HG02840 (cell line): ENCODE data around the gene CLDN2.
"Not testable (repeated sequence)": the region's sequence is repeated elsewhere in the genome, so short reads cannot be mapped to it uniquely, and the experiment has no call there.

ENCODE experiments used
- ATAC-seq: cut with Tn5 transposase; IDR thresholded peaks from one replicate; pipeline ENCODE4 v1.9.1; 2021; ENCODE audit warnings: mild to moderate bottlenecking, moderate library complexity, moderate number of reproducible peaks; ENCODE audit not compliant: unreplicated experiment, low FRiP score

The CLDN2 gene, protein sequence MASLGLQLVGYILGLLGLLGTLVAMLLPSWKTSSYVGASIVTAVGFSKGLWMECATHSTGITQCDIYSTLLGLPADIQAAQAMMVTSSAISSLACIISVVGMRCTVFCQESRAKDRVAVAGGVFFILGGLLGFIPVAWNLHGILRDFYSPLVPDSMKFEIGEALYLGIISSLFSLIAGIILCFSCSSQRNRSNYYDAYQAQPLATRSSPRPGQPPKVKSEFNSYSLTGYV

DNA sequence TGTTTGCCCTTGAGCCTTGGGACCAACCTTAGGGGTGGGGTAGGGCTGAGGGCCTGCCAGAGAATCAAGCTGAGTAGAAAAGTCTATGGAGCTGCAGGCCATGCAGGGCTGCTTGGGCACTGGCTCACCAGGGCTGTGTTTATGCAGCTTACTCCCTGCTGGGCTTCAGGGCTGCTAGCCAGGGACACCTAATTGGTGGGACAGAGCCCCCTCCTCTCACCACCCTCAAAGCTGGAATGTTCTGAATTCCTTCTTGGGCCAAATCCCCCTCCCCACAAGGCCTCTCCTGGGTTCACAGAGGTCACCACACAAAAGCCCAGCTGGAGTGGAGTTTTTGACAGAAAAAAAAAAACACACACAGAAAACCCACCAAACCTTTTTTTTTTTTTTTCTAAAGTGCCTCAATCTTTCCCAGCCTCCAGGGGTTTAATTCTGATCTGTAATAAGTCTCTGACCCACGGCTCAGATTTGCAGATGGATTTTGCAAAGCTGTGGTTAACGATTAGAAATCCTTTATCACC is at the start of gene CLDN2:
Gene CLDN2, plus strand, starts transcription at position 471 of the 521 bp plus-strand sequence. CDS start 7,827 bp downstream, outside the sequence.
- ATAC-seq, result no peak

DNA sequence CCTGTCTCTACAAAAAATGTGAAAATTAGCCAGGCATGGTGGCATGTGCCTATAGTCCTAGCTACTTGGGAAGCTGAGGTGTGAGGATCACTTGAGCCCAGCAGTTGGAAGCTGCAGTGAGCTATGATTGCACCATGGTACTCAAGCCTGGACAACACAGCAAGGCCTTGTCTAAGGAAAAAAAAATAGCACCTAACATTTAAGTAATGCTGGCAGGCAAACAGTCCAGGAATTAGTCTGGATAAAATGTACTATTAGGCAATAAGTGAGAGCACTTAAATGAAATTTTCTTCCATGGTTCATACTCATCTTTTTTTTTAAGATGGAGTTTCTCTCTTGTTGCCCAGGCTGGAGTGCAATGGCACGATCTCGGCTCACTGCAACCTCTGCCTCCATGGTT is 47.4 kb upstream of the CLDN2 start:
- ATAC-seq, result not testable (repeated sequence)

DNA sequence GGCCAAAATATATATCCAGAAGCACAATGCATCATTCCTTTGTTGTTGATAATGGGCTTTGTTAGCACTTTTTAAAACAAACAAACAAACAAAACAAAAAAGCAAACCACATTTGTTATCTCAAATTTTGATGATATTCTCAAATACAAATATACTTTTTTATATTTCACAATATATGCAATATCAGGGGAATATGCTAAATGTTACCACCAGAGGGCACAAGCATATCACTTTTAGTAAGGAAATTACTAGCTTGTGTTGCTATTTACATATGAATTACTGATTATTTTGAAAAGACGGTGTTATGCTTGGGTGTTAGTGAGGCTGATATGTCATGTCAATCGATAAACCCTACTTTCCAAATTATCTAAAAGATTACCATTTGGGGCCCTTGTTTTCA is 46.1 kb upstream of the CLDN2 start:
- ATAC-seq, result no peak

DNA sequence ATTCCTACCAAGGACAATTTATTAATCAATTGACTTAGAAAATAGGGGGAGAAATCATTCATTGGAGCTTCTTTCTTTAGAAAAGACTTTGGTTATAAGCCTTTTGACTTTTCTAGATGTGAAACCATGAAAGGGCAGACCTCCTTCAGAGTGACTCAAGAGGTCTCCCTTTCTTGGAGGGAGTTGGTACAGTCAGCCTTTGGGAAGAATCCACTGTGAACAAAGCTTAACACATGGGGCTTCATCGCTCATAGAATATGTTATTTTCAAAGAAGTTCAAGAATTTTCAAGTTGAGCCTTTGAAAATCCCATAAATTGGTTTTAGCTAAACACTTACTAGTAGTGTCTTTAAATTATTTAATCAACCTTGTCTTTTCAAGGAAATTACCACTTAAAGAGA is 45.1 kb upstream of the CLDN2 start:
- ATAC-seq, result no peak

DNA sequence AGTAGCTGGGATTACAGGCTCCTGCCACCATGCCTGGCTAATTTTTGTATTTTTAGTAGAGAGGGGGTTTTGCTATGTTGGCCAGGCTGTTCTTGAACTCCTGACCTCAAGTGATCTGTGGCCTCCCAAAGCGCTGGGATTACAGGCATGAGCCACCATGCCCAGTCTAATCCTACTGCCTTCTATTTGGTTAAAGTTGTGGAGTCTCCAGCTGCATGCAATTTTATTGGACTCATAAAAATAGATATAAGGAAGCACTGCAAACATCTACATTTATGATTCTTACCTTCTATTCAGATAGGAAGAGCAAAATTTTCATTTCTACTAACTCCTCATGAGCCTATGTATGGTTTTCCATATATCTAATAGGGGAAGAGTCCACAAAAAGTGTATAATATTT is 30.7 kb upstream of the CLDN2 start:
- no peak for ATAC-seq

DNA sequence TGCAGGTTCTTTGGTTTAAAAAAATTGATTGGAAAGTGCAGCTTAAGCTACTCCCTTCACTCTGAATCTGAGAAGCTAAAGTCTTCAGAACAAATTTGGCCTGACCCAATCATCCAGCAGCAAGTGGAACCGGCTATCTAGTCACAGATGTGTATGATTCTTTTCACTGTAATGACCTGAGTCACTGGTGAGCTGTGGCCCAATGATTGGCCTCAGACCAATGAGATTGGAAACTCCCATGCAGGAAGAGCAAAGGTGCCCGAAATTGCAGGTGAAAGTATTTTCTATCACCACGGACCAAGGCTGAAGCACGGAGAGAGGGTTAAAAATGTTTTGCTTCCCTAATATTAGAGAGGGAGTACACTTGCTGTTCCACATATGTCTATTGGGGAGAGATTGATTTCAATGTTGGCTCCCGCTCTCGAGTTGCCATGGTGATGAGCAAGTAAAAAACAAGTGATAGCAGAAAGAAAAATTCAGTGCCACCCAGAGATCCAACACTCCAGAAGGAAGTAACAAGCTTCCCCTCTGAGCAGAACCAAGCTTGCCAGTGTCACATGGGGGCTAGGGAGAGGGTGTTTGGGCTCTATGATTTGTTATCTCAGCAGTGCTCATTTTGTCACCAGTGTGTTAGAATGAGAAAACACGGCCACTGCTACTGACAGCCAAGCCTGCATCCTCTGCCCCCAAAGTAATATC is 28.3 kb upstream of the CLDN2 start:
- ATAC-seq, result no peak

DNA sequence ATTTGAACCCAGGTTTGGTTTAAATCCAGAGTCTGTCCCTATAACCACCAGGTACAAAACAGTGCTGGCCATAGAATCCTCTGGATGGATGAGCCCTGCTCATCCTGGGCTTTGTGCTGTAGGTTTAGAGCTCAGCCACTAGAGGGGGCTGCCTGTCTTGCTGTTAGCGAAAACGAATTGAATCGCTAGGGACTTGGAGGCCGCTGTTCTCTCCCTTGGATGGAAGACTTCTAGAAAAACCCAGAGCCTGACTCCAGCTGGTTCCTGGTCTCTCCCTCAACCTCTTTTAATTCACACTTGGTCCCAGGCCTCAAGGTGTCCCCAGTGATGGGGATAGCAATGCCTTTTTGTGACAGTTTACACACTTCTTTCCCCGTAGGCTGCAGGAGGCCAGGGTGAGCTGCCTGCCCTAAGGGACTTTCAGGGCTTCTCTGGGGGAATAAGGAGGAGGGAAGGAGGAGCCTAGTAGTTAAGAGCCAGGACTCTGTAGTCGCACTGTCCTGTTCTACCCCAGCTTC is 25.8 kb upstream of the CLDN2 start:
- no peak for ATAC-seq

DNA sequence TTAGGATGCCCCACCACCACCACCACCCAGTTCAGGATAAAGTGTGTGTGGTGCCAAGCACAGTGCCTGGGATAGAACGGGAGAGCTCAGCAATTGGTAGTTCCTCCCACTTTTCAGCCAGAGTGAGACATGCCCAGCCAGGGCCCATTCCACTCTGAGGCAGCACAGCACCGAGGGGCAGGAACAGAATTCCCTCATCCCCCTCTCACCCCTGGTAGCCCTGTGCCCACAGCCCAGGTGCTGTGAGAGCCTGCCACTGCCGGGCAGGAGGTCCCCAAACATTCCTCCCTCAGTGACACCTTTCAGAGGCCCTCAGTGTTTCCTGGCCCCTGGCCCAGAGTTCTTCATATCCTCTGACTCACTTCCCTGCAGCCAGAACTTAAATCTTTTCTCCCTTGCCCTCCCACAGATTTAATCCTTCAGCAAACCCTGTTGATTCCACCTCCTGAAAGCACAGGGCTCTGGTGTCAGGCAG is 25.2 kb upstream of the CLDN2 start:
- no peak for ATAC-seq

DNA sequence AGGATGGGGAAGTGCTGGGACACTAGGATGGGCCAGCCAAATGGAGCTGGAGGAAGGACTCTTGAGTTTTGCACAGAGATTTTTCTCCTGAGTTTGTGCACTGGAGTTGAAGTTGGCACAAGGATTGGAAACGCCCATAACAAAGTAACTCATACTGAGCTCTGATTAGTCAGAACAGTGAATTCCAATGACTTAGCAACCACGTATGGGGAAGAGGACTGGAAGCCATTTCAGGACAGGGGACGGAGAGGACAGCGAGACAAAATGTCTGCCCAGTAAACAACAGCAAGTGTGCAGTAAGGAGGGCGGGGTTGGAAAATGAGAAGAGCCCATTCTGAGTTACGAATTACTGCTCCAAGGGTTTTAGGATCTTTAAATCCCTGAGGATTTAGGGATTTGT is 22.9 kb upstream of the CLDN2 start:
- ATAC-seq, result no peak

DNA sequence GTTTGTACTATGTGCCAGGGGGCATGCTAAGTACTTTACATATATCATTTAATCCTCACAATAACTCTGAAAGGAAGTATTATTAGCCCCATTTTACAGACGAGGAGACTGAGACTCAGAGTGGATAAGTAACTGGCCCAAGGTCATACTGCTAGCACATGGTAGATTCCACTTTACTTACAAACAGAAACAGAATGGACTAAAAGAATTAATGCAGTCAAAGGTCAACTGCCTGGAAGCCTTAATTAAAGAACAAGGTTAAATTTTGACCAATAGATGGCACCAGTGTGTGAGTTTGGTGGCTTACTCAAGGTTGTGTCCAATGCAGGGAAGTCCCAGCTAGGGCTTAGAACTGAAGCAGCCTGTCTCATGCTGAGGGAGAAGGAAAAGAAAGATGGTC is 21.7 kb upstream of the CLDN2 start:
- ATAC-seq, result no peak

DNA sequence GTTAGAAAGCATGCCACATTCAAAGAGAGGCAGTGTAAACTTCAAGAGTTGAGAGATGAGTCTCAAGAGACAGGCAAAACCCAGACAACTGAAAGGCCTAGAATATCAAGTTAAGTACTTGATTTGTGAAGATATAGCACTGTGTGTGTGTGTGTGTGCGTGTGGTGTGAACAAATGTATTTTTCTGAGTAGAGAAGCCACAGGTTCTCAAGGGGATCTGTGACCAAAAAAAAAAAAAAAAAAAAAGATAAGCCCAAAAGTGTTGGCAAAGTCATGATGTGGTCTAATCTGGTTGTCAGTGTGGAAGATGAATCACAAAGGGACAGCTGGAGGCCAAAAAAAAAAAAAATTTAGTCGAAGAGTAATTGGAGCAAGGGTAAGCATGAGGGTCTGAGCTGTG is 20.9 kb upstream of the CLDN2 start:
- ATAC-seq, result no peak

DNA sequence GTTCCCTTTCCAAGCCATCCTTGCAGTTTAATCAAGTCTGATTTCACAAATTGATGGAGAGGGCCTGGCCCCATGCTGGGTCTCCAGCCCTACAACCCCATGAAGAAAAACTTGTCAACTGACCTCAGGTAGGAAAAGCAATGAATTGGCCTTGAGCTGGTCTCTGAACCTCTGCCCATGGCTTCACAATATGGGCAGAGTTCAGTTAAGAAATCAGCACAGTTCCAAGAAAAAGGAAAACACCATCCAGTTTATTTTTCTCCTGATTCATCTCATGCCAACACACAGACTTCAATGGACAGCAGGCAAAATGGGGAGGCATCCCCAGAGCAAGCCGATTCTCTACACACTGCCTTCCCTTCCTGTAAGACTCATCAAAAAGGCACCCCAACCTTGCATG is 20.4 kb upstream of the CLDN2 start:
- ATAC-seq, result no peak

DNA sequence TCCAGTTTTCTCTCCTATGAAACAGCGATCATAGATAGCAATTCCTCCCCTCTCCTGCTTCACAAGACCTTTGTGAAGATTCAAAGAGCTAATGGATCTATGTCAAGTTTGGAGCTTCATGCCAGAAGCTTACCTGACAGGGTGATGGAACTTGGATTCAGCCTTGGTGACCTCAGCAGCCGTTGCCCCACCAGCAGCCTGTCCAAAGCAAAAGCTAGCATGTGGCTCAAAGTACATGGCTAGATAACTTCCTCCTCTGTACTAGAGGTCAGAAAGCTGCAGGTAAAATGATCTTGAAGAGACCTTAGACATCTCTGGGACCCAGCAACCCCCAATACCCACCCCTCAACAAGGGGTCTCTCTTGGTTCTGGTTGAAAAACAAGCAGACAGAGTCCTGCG is 18.9 kb upstream of the CLDN2 start:
- ATAC-seq, result no peak

DNA sequence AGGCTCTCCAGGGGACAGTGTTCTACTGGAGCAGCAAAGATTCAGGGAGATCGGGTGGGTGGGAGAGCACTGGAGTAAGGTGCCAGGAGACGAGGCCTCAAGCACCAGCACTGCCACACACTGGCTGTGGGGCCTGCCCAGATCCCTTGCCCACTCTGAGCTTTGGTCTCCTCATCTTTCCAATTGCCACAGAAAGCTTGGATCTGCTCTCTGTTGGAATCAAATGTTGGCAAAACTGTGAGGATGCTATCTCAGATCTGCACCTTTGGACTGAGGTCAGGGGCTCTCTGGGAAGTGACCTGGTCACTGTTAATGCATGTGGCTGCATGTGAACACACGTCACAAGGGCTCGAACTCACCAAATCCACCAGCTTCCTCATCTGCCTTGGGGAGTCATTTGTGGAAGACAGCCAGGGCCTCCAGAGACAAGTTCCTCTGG is 18.4 kb upstream of the CLDN2 start:
- ATAC-seq, result no peak

DNA sequence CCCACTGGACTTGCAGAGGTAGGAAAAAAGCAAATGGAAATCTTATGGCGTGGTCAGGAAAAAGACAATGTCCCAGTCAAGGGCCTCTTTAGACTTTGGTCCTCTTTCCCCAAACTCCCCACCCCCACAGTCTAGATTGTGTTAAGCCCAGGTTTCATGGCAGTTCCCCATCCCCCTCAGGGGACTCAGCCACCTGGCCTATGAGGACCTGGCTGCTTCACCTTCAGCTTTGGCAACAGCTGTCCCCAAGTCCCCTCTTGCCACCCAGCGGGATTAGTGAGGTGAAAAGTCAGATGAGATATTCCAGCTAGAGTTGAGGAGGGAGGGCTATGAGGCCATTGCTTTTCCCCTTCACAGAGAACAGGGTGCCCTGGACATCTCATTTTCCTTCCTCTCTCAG is 17.5 kb upstream of the CLDN2 start:
- ATAC-seq, result no peak

DNA sequence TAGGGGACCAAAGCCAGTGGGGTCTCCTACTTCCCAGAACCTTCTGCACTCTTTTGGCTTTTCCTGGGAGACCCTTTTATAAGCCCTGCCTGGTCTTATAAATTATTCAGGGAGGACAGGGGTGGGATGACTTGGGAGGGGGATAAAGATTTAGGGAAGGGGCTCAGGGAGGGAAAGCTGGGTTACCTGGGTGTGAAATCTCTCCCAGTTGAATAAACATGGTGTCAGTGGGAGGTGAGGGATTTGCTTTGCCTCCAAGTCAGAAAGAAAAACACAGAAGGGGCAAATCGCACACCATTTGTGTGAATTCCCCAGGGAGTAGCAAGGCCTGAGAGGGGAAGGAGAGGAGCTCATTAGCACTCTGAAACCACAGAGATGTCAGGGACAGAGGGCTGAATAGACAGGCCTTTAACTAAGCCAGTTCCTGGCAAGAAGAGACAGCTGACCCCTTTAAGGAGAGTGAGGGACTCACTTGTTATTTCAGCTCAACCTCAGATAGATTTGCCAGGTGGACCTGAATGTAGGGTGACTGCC is 16.8 kb upstream of the CLDN2 start, which contains the start of gene RIPPLY1:
Gene RIPPLY1, minus strand, starts transcription at position 51 of the 534 bp plus-strand sequence. CDS start 54 bp downstream, outside the sequence.
- ATAC-seq, result no peak

DNA sequence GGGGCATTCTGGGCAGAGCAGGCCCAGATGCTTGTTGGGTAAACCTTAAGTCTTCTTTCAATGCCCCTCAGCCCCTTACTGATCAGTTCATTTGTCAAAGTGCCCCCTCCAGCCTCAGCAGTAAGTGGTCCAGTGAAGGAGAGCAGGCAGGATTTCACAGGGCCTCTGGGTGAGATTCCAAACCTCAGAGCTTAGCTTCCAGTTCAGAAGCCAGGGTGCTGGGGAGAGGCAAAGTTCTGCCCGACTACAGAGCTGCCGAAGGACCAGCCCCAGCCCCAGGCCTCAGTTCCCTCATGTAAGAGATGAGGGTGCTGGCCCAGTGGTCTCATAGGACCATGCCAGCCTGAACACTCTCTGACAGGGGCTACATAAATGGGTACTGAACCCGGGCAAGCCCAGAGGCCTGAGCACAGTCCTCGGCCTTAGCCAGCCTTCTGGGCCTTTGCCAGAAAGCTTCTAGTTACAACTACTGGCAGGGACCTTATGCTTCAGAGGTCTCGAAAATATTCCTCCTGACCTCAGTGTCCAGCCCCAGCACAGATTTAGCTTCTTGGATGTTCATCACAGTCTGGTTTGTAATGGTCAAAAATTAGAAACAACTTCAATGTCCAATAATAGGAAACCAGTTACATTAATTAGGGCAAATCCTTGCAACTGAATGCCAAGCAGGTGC is 16.2 kb upstream of the CLDN2 start:
- no peak for ATAC-seq

DNA sequence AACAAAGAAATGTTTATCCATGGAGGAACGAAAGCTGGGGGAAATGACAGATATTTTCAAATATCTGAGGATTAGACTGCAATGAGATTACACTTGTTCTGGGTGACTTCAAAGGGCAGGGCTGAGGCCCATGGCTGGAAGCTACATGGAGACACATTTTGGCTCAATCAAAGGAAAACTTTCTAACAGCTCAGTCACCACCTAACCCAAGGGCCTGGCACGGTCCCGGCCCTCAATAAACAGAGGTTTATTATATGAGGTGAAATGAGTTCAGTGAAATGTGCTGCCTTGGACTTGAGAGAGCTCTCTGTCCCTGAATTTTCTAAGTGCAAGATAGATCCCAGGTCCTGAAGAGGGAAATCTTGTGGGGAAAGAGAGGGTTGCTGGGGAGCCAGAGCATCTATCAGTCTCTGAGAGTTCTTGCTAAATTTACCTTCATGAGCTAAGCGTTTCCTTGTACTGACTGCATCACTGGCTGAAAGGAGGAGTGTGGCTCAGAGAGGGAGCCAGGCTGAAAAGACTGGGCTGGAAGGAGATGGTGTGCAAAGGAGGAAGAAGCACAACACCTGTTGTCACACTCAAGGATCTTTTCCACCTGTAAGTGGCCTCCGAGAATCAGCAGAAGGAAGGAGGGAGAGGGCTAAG is 15.0 kb upstream of the CLDN2 start:
- ATAC-seq, result no peak

DNA sequence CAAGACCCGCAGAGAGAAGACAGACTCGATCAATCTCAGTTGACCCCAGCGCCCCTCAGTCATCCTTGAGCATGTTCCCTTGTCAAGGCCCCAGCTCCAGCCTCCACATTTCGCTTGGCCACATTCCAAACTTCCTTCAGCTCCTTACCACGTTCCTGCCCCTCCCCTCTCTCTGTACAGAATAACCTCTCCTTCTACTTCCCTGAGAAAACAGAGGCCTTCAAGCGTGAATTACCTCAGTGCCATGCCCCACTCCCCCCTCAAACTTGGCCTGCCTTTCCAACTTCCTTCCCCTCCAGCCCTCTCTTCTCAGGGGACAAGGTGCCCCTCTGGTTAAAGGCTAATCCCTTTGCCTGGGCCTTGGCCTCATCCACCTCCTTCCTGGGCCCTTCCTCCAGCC is 13.8 kb upstream of the CLDN2 start:
- no peak for ATAC-seq

DNA sequence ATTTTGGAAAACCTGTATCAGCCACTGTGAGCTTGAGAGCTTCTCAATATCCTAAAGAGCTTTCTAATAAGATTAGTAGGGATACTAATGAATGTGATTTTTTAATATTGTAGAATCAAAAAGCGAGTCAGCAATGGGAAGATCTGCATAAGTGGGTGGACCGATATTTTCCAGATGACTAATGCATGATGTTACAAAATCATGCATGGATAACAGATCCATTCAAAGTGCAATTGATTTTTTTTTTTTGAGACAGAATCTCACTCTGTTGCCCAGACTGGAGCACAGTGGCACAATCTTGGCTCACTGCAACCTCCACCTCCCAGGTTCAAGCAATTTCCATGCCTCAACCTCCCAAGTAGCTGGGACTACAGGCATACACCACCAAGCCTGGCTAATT is 7.3 kb upstream of the CLDN2 start:
- no peak for ATAC-seq
